ENCODE results near the gene KIF25. TPM values are rescaled to one million over a fixed set of nuclear protein-coding genes. Genes with fewer than 3 reads are reported as not detected.

Gene KIF25
- total and polyA plus RNA-seq, 7 donors = 0.50 to 0.54 TPM; not detected in 5

- Histone ChIP-seq H3K27ac (no peak overlapping the region), H3K9me3 (no peaks in the 10 kb centered on the region), H3K27me3 (peaks cover 0 to 30% (median 27%) of the 10 kb centered on the region in 3 donors), H3K4me3 (no peak overlapping the region), H3K36me3 (no peaks in the 10 kb centered on the region), H3K4me1 (no peaks in the 10 kb centered on the region)
- TF ChIP-seq POLR2A (IDR thresholded peaks at IDR 0.05) (no peak), POLR2AphosphoS5 (IDR thresholded peaks at IDR 0.05) (no peak), EP300 (IDR thresholded peaks at IDR 0.05) (no peak), CTCF (IDR thresholded peaks at IDR 0.05) (no peak)
- WGBS, 2 donors = 88 to 96% methylated on average over 6 of the region's 6 CpGs
- intact Hi-C loops (cut with DNase I) = no loop called here
- no peak for DNase-seq
These were observed 5.3 kb downstream of the KIF25 start for GRCh38 chr6:168002804-168003203.

- WGBS, 2 donors = 78 to 88% methylated on average over 7 of the region's 7 CpGs
- TF ChIP-seq POLR2A (IDR thresholded peaks at IDR 0.05) = no peak
- TF ChIP-seq CTCF (IDR thresholded peaks at IDR 0.05) = no peak
- TF ChIP-seq POLR2AphosphoS5 (IDR thresholded peaks at IDR 0.05) = no peak
- no peak for TF ChIP-seq EP300 (IDR thresholded peaks at IDR 0.05)
- Histone ChIP-seq H3K4me1 (no peaks in the 10 kb centered on the region), H3K4me3 (no peak overlapping the region), H3K36me3 (no peaks in the 10 kb centered on the region), H3K27ac (no peak overlapping the region), H3K9me3 (no peaks in the 10 kb centered on the region), H3K27me3 (peaks cover 0 to 17% (median 17%) of the 10 kb centered on the region in 3 donors)
- intact Hi-C loops (cut with DNase I) = no loop called here
- no peak for DNase-seq
These were observed 6.6 kb downstream of the KIF25 start for GRCh38 chr6:168004023-168004422.

- no peak for TF ChIP-seq CTCF (IDR thresholded peaks at IDR 0.05)
- no peak for TF ChIP-seq POLR2A (IDR thresholded peaks at IDR 0.05)
- no peak for TF ChIP-seq EP300 (IDR thresholded peaks at IDR 0.05)
- no peak for TF ChIP-seq POLR2AphosphoS5 (IDR thresholded peaks at IDR 0.05)
- H3K27ac ChIP-seq = no peak overlapping the region
- DNase-seq = no peak
- intact Hi-C loops (cut with DNase I) = no loop called here
- no peak overlapping the region for H3K4me3 ChIP-seq
- no peaks in the 10 kb centered on the region for H3K4me1 ChIP-seq
- 94 to 98% methylated on average over 11 of the region's 11 CpGs for WGBS, 2 donors
- no peaks in the 10 kb centered on the region for H3K9me3 ChIP-seq
- peaks cover 0 to 13% (median 10%) of the 10 kb centered on the region in 3 donors for H3K27me3 ChIP-seq
- no peaks in the 10 kb centered on the region for H3K36me3 ChIP-seq
These were observed 7.5 kb downstream of the KIF25 start for GRCh38 chr6:168004945-168005344.

GRCh38 chr6:168005796-168006195 is 8.3 kb downstream of the KIF25 start:
- Histone ChIP-seq H3K4me3 (no peak overlapping the region), H3K27me3 (peaks cover 0 to 6% (median 5%) of the 10 kb centered on the region in 3 donors), H3K4me1 (no peaks in the 10 kb centered on the region), H3K36me3 (no peaks in the 10 kb centered on the region), H3K9me3 (no peaks in the 10 kb centered on the region), H3K27ac (no peak overlapping the region)
- intact Hi-C loops (cut with DNase I) = no loop called here
- no peak for TF ChIP-seq EP300 (IDR thresholded peaks at IDR 0.05)
- TF ChIP-seq POLR2AphosphoS5 (IDR thresholded peaks at IDR 0.05) = no peak
- no peak for TF ChIP-seq POLR2A (IDR thresholded peaks at IDR 0.05)
- TF ChIP-seq CTCF (IDR thresholded peaks at IDR 0.05) = no peak
- DNase-seq = no peak
- WGBS, 2 donors = 94 to 96% methylated on average over 6 of the region's 6 CpGs
